HL-60 (cell line): ENCODE measurements around the gene ZP3.
A peak's percentile ranks its signal among the peaks of the same experiment; 100 is the strongest.
"Not testable (repeated sequence)": the region's sequence is repeated elsewhere in the genome, so short reads cannot be mapped to it uniquely, and the experiment has no call there.

Source experiments
- DNase-seq, 2 experiments: peaks; one replicate each; pipeline ENCODE4 v3.0.0-alpha.2; 2010 to 2020; ENCODE audit warnings: low read depth in 1 of 2, low spot score in 1 of 2
- H3K27ac ChIP-seq: fragments of 250-450 bp; sonication (Bioruptor Pico); replicated peaks from 2 replicates; pipeline ENCODE4 v1.5.1; 2020; ENCODE audit warnings: mild to moderate bottlenecking, moderate library complexity
- H3K27me3 ChIP-seq: fragments of 250-450 bp; sonication (Bioruptor Pico); 2 replicates; pipeline ENCODE4 v1.5.1; 2021; ENCODE audit warnings: mild to moderate bottlenecking, moderate library complexity; ENCODE audit not compliant: insufficient read depth, poor library complexity, severe bottlenecking
- H3K4me3 ChIP-seq: replicated peaks from 2 replicates; pipeline ENCODE4 v1.5.1; 2011; ENCODE audit warnings: mild to moderate bottlenecking, control low read depth, low read length; ENCODE audit not compliant: insufficient read depth
- CTCF ChIP-seq: IDR thresholded peaks from one replicate; pipeline ENCODE4 v1.5.1; 2011; ENCODE audit warnings: low read length, control low read depth, inconsistent platforms; ENCODE audit not compliant: insufficient read depth
- GABPA ChIP-seq: IDR thresholded peaks from 2 replicates; pipeline ENCODE4 v1.6.1; 2012; ENCODE audit warnings: low read depth
- POLR2AphosphoS5 ChIP-seq: IDR thresholded peaks from 2 replicates; pipeline ENCODE4 v1.6.1; 2012; ENCODE audit warnings: low read depth
- REST ChIP-seq: IDR thresholded peaks from 2 replicates; pipeline ENCODE4 v1.6.1; 2012; ENCODE audit warnings: low read depth; ENCODE audit not compliant: insufficient replicate concordance
- SPI1 ChIP-seq: IDR thresholded peaks from 2 replicates; pipeline ENCODE4 v1.6.1; 2012; ENCODE audit warnings: low read depth, mild to moderate bottlenecking, borderline replicate concordance

Gene ZP3

GRCh38 chr7:76428868-76429805, 4.4 kb downstream of the ZP3 start:
- no peaks in the 10 kb centered on the region for H3K27me3 ChIP-seq
- peak; percentile 34 to 37 for DNase-seq
- TF ChIP-seq SPI1 (0 out of 2 replicates have a peak, but pooled peaks have one; percentile 4), POLR2AphosphoS5 (no peak)
- no peak overlapping the region for H3K27ac ChIP-seq
- H3K4me3 ChIP-seq: no peak overlapping the region

GRCh38 chr7:76430211-76430610, 5.5 kb downstream of the ZP3 start:
- TF ChIP-seq SPI1: no peak
- no peak for DNase-seq
- H3K27me3 ChIP-seq: no peaks in the 10 kb centered on the region
- no peak overlapping the region for H3K4me3 ChIP-seq
- no peak overlapping the region for H3K27ac ChIP-seq

DNA sequence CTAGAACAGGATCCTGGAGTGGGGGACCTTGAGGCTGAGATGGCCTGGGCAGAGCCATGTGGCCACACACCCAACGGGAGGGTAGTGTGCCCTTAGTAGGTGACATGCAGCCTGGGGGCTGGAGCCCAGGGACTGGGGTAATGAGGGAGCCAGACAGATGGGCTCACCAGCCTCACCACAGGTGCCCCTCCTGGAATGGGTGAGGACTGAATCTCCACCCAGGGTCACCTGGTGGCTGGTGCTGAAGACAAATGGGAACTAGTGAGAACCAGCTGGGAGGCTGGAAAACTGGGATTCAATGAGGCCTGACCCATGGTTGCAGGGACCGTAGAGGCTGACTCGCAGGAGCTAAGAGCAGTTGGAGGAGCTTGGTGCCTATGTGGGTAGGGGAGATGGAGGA, 6.1 kb downstream of the ZP3 start:
- Histone ChIP-seq H3K4me3 (no peak overlapping the region), H3K27ac (no peak overlapping the region), H3K27me3 (no peaks in the 10 kb centered on the region)
- DNase-seq: no peak
- TF ChIP-seq POLR2AphosphoS5 (no peak), REST (no peak), GABPA (no peak), CTCF (no peak), SPI1 (no peak)

GRCh38 chr7:76437873-76438272, 13.1 kb downstream of the ZP3 start:
- TF ChIP-seq CTCF: peak; percentile 23
- peak in 1 of 2 experiments; percentile 74 for DNase-seq
- not testable (repeated sequence) for H3K4me3 ChIP-seq, H3K27ac ChIP-seq, H3K27me3 ChIP-seq

GRCh38 chr7:76439120-76439888, 14.6 kb downstream of the ZP3 start:
- H3K27me3 ChIP-seq, H3K27ac ChIP-seq, DNase-seq, H3K4me3 ChIP-seq: not testable (repeated sequence)

GRCh38 chr7:76440404-76440803, 15.7 kb downstream of the ZP3 start:
- H3K4me3 ChIP-seq, DNase-seq, H3K27ac ChIP-seq, H3K27me3 ChIP-seq: not testable (repeated sequence)

DNA sequence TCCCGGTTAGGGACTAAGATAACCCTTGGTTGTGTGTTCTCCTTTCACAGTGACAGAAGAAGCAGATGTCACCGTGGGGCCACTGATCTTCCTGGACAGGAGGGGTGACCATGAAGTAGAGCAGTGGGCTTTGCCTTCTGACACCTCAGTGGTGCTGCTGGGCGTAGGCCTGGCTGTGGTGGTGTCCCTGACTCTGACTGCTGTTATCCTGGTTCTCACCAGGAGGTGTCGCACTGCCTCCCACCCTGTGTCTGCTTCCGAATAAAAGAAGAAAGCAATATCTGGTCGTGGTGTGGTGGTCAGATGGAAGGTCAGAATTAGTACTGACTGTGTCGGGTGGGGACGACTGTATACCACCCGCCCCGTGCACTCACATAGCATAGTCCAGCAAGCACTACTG, 17.0 kb downstream of the ZP3 start:
- not testable (repeated sequence) for H3K27me3 ChIP-seq, H3K4me3 ChIP-seq, DNase-seq, H3K27ac ChIP-seq

GRCh38 chr7:76442664-76443446, 18.1 kb downstream of the ZP3 start:
- not testable (repeated sequence) for H3K27ac ChIP-seq, DNase-seq, H3K4me3 ChIP-seq, H3K27me3 ChIP-seq

- H3K4me3 ChIP-seq, H3K27me3 ChIP-seq, H3K27ac ChIP-seq, DNase-seq: not testable (repeated sequence)
These were observed 19.1 kb downstream of the ZP3 start for GRCh38 chr7:76443846-76444245.
